ENCODE data around the gene STK24.

STK24 gene

DNA sequence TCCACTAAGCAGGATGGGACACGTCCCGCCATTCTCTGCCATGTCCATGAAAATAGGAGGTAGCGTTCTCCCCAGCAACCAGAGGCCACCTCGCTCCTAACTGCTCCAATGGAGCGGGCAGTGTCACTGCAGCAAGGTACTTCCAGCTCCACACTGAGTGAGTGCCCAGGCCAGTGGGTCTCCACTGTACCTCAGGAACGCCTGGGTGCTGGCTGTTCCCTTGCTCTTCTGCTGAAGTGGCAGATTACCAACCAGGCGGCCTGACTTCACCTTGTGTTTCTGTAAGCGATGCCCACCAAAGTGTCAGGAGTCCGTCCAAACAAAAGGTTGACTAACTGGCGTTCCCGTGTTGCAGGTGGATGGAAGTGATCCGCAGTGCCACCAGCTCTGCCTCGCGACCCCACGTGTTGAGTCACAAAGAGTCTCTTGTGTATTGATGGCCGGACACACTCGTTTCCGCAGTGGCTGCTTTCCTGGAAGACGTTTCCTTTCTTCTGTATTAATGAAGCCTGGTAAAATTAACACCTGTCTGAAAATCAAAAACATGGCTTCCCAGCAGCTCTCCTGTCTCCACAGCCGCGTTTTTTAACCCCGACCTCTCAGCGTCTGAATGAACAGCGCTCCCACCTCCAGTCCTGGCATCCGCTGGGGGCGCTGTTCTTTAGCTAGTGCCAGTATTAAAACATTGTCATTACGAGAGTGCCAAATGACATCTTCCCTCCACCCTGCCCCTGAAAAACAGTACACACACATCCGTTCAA is 128.8 kb downstream of the STK24 start:
- in situ Hi-C loops (cut with HindIII; ENCODE audit: low sequenced_read_pairs), result loop anchor here (25.0 kb wide), 1 partner anchor 214 kb away; no protein-coding TSS in a partner anchor
- peak; percentile 38 for DNase-seq (ENCODE audit: low read depth, low spot score)
- no peak overlapping the region for H3K4me3 ChIP-seq (ENCODE audit: low read depth, low read length)
- TF ChIP-seq, protein P1, sequence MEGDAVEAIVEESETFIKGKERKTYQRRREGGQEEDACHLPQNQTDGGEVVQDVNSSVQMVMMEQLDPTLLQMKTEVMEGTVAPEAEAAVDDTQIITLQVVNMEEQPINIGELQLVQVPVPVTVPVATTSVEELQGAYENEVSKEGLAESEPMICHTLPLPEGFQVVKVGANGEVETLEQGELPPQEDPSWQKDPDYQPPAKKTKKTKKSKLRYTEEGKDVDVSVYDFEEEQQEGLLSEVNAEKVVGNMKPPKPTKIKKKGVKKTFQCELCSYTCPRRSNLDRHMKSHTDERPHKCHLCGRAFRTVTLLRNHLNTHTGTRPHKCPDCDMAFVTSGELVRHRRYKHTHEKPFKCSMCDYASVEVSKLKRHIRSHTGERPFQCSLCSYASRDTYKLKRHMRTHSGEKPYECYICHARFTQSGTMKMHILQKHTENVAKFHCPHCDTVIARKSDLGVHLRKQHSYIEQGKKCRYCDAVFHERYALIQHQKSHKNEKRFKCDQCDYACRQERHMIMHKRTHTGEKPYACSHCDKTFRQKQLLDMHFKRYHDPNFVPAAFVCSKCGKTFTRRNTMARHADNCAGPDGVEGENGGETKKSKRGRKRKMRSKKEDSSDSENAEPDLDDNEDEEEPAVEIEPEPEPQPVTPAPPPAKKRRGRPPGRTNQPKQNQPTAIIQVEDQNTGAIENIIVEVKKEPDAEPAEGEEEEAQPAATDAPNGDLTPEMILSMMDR (IDR thresholded peaks at IDR 0.05; ENCODE audit: low read depth, low read length), result peak; percentile 78

DNA sequence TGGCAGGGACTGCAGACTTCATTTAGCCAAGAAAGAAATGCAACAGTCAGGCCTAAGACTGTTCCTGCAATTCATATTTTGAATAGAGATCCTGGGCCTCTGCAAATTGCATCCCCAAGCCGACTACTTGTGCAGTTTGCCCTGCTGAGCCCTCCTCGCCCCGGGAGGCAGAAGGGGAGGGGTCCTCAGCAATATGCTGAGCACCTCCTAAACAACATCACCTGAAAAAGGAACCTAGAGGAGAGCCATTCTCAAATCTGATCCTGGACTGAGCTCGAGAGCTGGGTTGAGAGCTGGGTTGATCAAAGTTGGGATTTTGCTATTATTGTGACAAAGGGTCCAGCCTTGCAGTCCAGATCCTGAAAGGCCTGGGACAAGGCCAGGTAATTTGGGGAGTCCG is 129.8 kb downstream of the STK24 start:
- in situ Hi-C loops (cut with HindIII; ENCODE audit: low sequenced_read_pairs), result loop anchor here (25.0 kb wide), 1 partner anchor 215 kb away; no protein-coding TSS in a partner anchor
- no peak overlapping the region for H3K4me3 ChIP-seq (ENCODE audit: low read depth, low read length)
- TF ChIP-seq, protein P1 (IDR thresholded peaks at IDR 0.05; ENCODE audit: low read depth, low read length), result no peak
- no peak for DNase-seq (ENCODE audit: low read depth, low spot score)

DNA sequence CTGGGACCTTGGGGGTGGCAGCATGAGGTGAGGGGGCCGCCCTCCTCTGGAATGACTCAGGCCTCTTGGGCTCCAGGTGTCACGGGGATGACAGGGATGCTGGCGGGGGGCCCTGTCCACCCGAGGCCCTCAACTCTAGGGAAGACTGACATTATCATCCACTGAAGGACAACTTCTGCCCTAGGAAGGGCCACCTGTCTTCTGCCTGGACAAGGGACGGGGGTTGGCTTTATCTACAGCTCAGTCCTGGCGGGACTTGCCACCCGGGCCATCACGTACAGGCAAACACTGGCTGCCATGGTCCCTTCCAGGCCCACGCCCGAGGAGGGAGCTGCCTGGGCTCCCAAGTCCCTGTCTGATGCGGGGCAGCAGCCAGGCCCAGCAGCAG is 130.7 kb downstream of the STK24 start:
- in situ Hi-C loops (cut with HindIII; ENCODE audit: low sequenced_read_pairs), result loop anchor here (25.0 kb wide), 1 partner anchor 216 kb away; no protein-coding TSS in a partner anchor
- no peak for DNase-seq (ENCODE audit: low read depth, low spot score)
- no peak overlapping the region for H3K4me3 ChIP-seq (ENCODE audit: low read depth, low read length)
- TF ChIP-seq, protein P1 (IDR thresholded peaks at IDR 0.05; ENCODE audit: low read depth, low read length), result no peak

DNA sequence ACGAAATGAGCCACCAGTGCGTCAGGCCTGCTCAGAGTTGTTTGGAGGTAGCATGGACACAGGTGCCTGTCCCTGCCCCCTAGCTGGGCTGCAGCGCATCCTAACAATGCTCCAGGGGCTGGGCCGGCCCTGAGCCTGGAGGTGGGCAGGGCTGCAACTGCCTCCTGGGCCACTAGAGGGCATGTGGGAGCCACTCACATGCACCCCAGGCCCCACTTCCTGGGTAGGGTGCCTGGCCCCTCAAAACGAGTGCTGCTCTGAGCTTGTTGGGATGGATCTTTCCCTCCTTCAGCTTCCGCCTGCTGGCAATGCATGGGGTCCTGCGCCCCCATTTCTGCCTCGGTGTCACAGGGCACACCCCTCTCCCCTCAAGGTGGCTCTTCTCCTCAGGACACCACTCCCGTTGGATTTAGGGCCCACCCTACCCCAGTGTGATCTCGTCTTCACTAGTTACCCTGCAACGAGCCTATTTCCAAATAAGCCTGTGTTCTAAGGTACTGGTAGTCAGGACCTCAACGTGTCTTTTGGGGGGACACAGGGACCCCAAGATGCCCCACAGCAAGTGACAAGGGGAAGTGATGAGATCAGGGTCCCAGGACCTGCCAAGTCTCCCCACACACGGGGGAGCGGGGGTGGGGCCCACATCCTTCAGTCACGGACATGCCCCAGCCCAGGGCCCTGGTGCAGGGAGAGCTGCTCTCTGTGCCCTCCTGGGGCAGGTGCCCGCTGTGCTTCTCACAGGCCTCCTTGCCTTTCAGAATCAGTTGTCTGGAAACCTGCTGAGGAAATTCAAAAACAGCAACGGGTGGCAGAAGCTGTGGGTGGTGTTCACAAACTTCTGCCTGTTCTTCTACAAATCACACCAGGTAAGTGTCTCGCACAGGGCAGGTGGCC is 131.3 kb downstream of the STK24 start:
- DNase-seq (ENCODE audit: low read depth, low spot score), result peak; percentile 56
- in situ Hi-C loops (cut with HindIII; ENCODE audit: low sequenced_read_pairs), result loop anchor here (25.0 kb wide), 1 partner anchor 217 kb away; no protein-coding TSS in a partner anchor
- TF ChIP-seq, protein P1 (IDR thresholded peaks at IDR 0.05; ENCODE audit: low read depth, low read length), result peak; percentile 98
- no peak overlapping the region for H3K4me3 ChIP-seq (ENCODE audit: low read depth, low read length)

DNA sequence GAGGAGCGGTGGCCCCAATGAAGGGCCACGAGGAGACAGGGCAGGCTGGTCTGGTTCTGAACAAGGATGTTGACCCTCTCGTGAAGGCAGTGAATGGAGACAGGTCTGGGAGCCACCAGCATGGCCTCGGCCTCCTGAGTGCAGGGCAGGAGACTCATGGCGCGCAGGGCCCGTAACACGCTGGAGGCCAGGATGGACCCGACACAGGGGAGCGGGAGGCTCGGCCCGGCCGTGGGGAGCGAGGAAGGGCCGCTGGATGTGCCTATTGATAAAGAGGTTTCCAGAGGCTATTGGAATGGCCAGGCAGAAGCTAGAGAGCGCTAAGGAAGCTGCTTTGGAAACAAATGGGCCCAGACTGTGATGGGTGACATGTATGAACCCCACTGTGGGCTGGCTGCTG is 132.5 kb downstream of the STK24 start:
- H3K4me3 ChIP-seq (ENCODE audit: low read depth, low read length), result no peak overlapping the region
- DNase-seq (ENCODE audit: low read depth, low spot score), result no peak
- in situ Hi-C loops (cut with HindIII; ENCODE audit: low sequenced_read_pairs), result loop anchor here (25.0 kb wide), 1 partner anchor 218 kb away; no protein-coding TSS in a partner anchor
- TF ChIP-seq, protein P1 (IDR thresholded peaks at IDR 0.05; ENCODE audit: low read depth, low read length), result no peak

DNA sequence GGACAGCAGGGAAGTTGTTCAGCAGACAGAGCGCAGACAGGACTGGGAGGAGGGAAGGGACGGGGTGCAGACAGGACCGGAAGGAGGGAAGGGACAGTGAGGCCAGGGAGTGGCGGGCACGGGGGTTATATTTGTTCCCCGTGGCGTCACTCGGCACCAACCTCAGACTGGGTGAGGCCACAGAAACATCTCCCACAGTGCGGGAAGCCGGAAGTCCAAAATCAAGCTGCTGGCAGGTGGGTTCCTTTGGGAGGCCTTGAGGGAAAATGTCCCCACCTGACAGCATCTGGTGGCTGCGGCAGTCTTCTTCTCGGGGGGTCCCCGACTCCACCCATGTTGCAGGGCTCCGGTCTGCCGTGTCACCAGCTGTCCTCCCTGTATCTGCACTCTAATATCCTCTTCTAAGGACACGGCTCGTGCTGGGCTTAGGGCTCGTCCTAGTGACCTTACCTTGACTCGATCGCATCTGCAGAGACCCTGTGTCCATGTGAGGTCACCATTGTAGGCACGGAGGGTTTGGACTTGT is 133.0 kb downstream of the STK24 start:
- no peak for DNase-seq (ENCODE audit: low read depth, low spot score)
- no peak overlapping the region for H3K4me3 ChIP-seq (ENCODE audit: low read depth, low read length)
- in situ Hi-C loops (cut with HindIII; ENCODE audit: low sequenced_read_pairs), result loop anchor here (25.0 kb wide), 1 partner anchor 218 kb away; no protein-coding TSS in a partner anchor
- TF ChIP-seq, protein P1 (IDR thresholded peaks at IDR 0.05; ENCODE audit: low read depth, low read length), result no peak
